ENCODE results near the gene FBXO8. TPM values are rescaled to one million over a fixed set of nuclear protein-coding genes. Genes with fewer than 3 reads are reported as not detected.
"Not testable (repeated sequence)": the region's sequence is repeated elsewhere in the genome, so short reads cannot be mapped to it uniquely, and the experiment has no call there.

FBXO8 gene
- total RNA-seq, 1 experiment from 2014 or later: 14.5 TPM

- H3K36me3 ChIP-seq (replicated peaks; ENCODE audit: control insufficient read depth, insufficient read depth, low read length): no peaks in the 10 kb centered on the region
- DNase-seq: no peak
- no peak overlapping the region for H3K4me3 ChIP-seq (ENCODE audit: insufficient read depth, low read depth, low read length)
- H3K27me3 ChIP-seq (ENCODE audit: control insufficient read depth, insufficient read depth, low read length): no peaks in the 10 kb centered on the region
Measured at GRCh38 chr4:174274436-174274835, 9.0 kb downstream of the FBXO8 start.

- no peaks in the 10 kb centered on the region for H3K36me3 ChIP-seq (replicated peaks; ENCODE audit: control insufficient read depth, insufficient read depth, low read length)
- no peaks in the 10 kb centered on the region for H3K27me3 ChIP-seq (ENCODE audit: control insufficient read depth, insufficient read depth, low read length)
- DNase-seq: no peak
- no peak overlapping the region for H3K4me3 ChIP-seq (ENCODE audit: insufficient read depth, low read depth, low read length)
Measured at GRCh38 chr4:174273930-174274329, 9.5 kb downstream of the FBXO8 start.

- DNase-seq: no peak
- Histone ChIP-seq H3K27me3 (ENCODE audit: control insufficient read depth, insufficient read depth, low read length) (no peaks in the 10 kb centered on the region), H3K36me3 (replicated peaks; ENCODE audit: control insufficient read depth, insufficient read depth, low read length) (no peaks in the 10 kb centered on the region)
Measured at GRCh38 chr4:174266416-174266815, 17.1 kb downstream of the FBXO8 start.

GRCh38 chr4:174265916-174266315 lies 17.6 kb downstream of the FBXO8 start:
- no peaks in the 10 kb centered on the region for H3K36me3 ChIP-seq (replicated peaks; ENCODE audit: control insufficient read depth, insufficient read depth, low read length)
- no peaks in the 10 kb centered on the region for H3K27me3 ChIP-seq (ENCODE audit: control insufficient read depth, insufficient read depth, low read length)
- no peak overlapping the region for H3K4me3 ChIP-seq (ENCODE audit: insufficient read depth, low read depth, low read length)
- DNase-seq: no peak

More at GRCh38 chr4:174266416-174266815, 17.1 kb downstream of the FBXO8 start:
- H3K4me3 ChIP-seq (ENCODE audit: insufficient read depth, low read depth, low read length): no peak overlapping the region

GRCh38 chr4:174263445-174263736 lies 20.1 kb downstream of the FBXO8 start:
- no peaks in the 10 kb centered on the region for H3K36me3 ChIP-seq (replicated peaks; ENCODE audit: control insufficient read depth, insufficient read depth, low read length)
- DNase-seq: no peak
- H3K4me3 ChIP-seq (ENCODE audit: insufficient read depth, low read depth, low read length): no peak overlapping the region
- H3K27me3 ChIP-seq (ENCODE audit: control insufficient read depth, insufficient read depth, low read length): no peaks in the 10 kb centered on the region

GRCh38 chr4:174262624-174263444 lies 20.6 kb downstream of the FBXO8 start:
- no peaks in the 10 kb centered on the region for H3K36me3 ChIP-seq (replicated peaks; ENCODE audit: control insufficient read depth, insufficient read depth, low read length)
- H3K27me3 ChIP-seq (ENCODE audit: control insufficient read depth, insufficient read depth, low read length): no peaks in the 10 kb centered on the region
- no peak overlapping the region for H3K4me3 ChIP-seq (ENCODE audit: insufficient read depth, low read depth, low read length)
- no peak for DNase-seq

GRCh38 chr4:174261432-174261831 lies 22.0 kb downstream of the FBXO8 start:
- DNase-seq; H3K36me3 ChIP-seq (replicated peaks; ENCODE audit: control insufficient read depth, insufficient read depth, low read length); H3K27me3 ChIP-seq (ENCODE audit: control insufficient read depth, insufficient read depth, low read length); H3K4me3 ChIP-seq (ENCODE audit: insufficient read depth, low read depth, low read length): not testable (repeated sequence)

GRCh38 chr4:174260099-174260498 lies 23.4 kb downstream of the FBXO8 start:
- no peaks in the 10 kb centered on the region for H3K27me3 ChIP-seq (ENCODE audit: control insufficient read depth, insufficient read depth, low read length)
- no peak for DNase-seq
- H3K36me3 ChIP-seq (replicated peaks; ENCODE audit: control insufficient read depth, insufficient read depth, low read length): no peaks in the 10 kb centered on the region
- H3K4me3 ChIP-seq (ENCODE audit: insufficient read depth, low read depth, low read length): no peak overlapping the region

- no peak overlapping the region for H3K4me3 ChIP-seq (ENCODE audit: insufficient read depth, low read depth, low read length)
- no peaks in the 10 kb centered on the region for H3K36me3 ChIP-seq (replicated peaks; ENCODE audit: control insufficient read depth, insufficient read depth, low read length)
- DNase-seq: no peak
- no peaks in the 10 kb centered on the region for H3K27me3 ChIP-seq (ENCODE audit: control insufficient read depth, insufficient read depth, low read length)
Measured at GRCh38 chr4:174259580-174259979, 23.9 kb downstream of the FBXO8 start.

GRCh38 chr4:174256277-174256713 lies 27.2 kb downstream of the FBXO8 start:
- no peaks in the 10 kb centered on the region for H3K36me3 ChIP-seq (replicated peaks; ENCODE audit: control insufficient read depth, insufficient read depth, low read length)
- no peak overlapping the region for H3K4me3 ChIP-seq (ENCODE audit: insufficient read depth, low read depth, low read length)
- DNase-seq: no peak
- H3K27me3 ChIP-seq (ENCODE audit: control insufficient read depth, insufficient read depth, low read length): no peaks in the 10 kb centered on the region

- DNase-seq: no peak
- Histone ChIP-seq H3K4me3 (ENCODE audit: insufficient read depth, low read depth, low read length) (no peak overlapping the region), H3K27me3 (ENCODE audit: control insufficient read depth, insufficient read depth, low read length) (no peaks in the 10 kb centered on the region), H3K36me3 (replicated peaks; ENCODE audit: control insufficient read depth, insufficient read depth, low read length) (no peaks in the 10 kb centered on the region)
Measured at GRCh38 chr4:174255786-174256185, 27.7 kb downstream of the FBXO8 start.

GRCh38 chr4:174255374-174255773 lies 28.1 kb downstream of the FBXO8 start:
- H3K36me3 ChIP-seq (replicated peaks; ENCODE audit: control insufficient read depth, insufficient read depth, low read length): no peaks in the 10 kb centered on the region

GRCh38 chr4:174254613-174255012 lies 28.9 kb downstream of the FBXO8 start:
- no peaks in the 10 kb centered on the region for H3K27me3 ChIP-seq (ENCODE audit: control insufficient read depth, insufficient read depth, low read length)
- H3K4me3 ChIP-seq (ENCODE audit: insufficient read depth, low read depth, low read length): no peak overlapping the region
- no peak for DNase-seq
- no peaks in the 10 kb centered on the region for H3K36me3 ChIP-seq (replicated peaks; ENCODE audit: control insufficient read depth, insufficient read depth, low read length)

More at GRCh38 chr4:174255374-174255773, 28.1 kb downstream of the FBXO8 start:
- Histone ChIP-seq H3K27me3 (ENCODE audit: control insufficient read depth, insufficient read depth, low read length) (no peaks in the 10 kb centered on the region), H3K4me3 (ENCODE audit: insufficient read depth, low read depth, low read length) (no peak overlapping the region)
- DNase-seq: no peak

GRCh38 chr4:174252412-174252811 lies 31.1 kb downstream of the FBXO8 start:
- Histone ChIP-seq H3K36me3 (replicated peaks; ENCODE audit: control insufficient read depth, insufficient read depth, low read length) (no peaks in the 10 kb centered on the region), H3K4me3 (ENCODE audit: insufficient read depth, low read depth, low read length) (no peak overlapping the region), H3K27me3 (ENCODE audit: control insufficient read depth, insufficient read depth, low read length) (no peaks in the 10 kb centered on the region)
- no peak for DNase-seq

- DNase-seq: no peak
- no peak overlapping the region for H3K4me3 ChIP-seq (ENCODE audit: insufficient read depth, low read depth, low read length)
- no peaks in the 10 kb centered on the region for H3K27me3 ChIP-seq (ENCODE audit: control insufficient read depth, insufficient read depth, low read length)
- H3K36me3 ChIP-seq (replicated peaks; ENCODE audit: control insufficient read depth, insufficient read depth, low read length): no peaks in the 10 kb centered on the region
Measured at GRCh38 chr4:174248407-174248806, 35.1 kb downstream of the FBXO8 start.

All from H7 (cell line).